ENCODE data around the gene MUC5AC. TPM values are rescaled to one million over a fixed set of nuclear protein-coding genes. Genes with fewer than 3 reads are reported as not detected.
A peak's percentile ranks its signal among the peaks of the same experiment; 100 is the strongest.

Gene MUC5AC
- total and polyA plus RNA-seq, 11 donors = not detected

DNA sequence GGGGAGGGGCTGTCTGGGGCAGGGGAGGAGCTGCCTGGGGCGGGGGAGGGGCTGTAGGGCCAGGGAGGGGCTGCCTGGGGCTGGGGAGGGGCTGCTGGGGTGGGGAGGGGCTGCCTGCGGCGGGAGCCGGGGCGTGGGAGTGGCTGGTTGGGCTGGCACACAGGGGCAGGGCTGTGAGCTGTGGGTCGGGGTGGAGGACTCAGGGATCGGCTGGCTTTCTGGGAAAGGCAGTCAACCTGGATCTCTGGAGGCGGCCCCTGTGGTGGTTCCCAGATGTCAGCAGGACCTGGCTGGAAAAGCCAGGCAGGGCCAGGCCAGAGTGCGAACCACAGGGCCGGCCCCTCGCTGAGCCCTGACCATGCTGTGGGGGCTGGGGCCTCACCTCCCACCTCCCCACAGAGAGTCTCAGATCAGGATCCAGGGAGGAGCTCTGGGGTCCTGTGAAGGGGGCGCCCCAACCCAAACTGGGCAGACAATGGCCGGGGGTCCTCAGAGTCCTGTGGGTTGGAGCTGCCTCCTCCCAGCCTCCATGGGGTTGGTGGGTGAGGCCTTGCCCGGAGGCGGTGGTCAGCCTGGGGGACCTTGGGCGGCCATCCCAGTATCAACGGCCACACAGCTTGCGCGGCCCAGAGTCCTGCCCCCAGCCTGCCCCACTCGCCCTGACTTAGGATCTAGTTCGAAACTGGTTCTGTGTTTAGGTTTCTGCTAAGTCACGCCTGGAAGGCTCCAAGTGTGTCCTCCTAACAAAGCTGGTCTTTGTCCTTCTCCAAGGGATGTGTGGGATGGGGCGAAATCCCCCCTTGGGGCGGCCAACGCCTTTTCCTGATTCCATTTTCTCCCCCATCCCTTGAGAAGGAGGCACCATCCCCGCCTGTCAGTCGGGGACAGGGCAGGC is 67.0 kb downstream of the MUC5AC start:
- H3K27me3 ChIP-seq = peaks cover 24 to 87% (median 40%) of the 10 kb centered on the region in 9 donors

DNA sequence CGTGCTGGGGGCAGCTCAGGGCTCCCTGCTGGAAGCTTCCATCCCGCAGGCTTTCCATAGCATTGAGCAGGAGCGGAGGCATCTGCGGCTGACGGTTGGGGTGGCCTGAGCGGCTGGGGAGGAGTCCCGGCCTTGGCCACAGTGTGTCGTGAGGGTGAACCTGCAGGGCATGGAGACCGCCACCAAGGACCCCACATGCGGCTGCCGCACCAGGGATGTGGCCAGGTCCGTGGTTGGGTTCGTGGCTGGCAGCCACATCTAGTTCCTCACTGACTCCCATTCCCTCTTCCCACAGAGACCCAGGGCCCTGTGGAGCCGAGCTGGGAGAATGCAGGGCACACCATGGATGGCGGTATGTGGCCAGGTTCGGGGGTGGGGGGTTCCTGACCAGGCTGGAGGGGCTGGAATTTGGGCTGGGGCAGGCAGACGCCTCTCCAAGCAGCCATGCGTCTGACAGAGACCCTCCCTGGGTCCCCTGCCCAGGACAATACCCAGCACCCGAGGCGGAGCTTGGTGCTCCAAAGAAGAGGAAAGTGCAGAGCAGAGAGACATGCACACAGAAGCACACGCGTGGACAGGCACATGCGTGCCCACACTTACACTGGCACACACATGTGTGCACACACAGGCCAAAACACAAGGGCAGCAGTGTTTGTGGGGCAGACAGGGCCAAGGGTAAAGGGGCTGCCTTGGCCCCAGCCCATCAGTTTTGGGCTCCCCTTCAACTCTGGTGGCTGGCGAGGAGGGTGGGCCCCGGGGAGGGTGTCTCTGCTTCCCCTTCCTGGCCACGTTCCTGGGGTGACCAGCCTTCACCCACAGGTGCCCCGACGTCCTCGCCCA is 67.9 kb downstream of the MUC5AC start:
- peaks cover 19 to 86% (median 42%) of the 10 kb centered on the region in 9 donors for H3K27me3 ChIP-seq
- WGBS, 4 donors = 75 to 81% (median 78%) methylated on average over 25 to 29 of the region's 29 CpGs
- H3K4me3 ChIP-seq = no peak overlapping the region
- peak in 3 of 5 donors; percentile 16 to 61 (median 22) for DNase-seq
- TF ChIP-seq, protein P1, sequence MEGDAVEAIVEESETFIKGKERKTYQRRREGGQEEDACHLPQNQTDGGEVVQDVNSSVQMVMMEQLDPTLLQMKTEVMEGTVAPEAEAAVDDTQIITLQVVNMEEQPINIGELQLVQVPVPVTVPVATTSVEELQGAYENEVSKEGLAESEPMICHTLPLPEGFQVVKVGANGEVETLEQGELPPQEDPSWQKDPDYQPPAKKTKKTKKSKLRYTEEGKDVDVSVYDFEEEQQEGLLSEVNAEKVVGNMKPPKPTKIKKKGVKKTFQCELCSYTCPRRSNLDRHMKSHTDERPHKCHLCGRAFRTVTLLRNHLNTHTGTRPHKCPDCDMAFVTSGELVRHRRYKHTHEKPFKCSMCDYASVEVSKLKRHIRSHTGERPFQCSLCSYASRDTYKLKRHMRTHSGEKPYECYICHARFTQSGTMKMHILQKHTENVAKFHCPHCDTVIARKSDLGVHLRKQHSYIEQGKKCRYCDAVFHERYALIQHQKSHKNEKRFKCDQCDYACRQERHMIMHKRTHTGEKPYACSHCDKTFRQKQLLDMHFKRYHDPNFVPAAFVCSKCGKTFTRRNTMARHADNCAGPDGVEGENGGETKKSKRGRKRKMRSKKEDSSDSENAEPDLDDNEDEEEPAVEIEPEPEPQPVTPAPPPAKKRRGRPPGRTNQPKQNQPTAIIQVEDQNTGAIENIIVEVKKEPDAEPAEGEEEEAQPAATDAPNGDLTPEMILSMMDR (IDR thresholded peaks at IDR 0.05) = no peak
- no peak for TF ChIP-seq POLR2A (IDR thresholded peaks at IDR 0.05)
- no peak for ATAC-seq
- intact Hi-C loops (cut with DNase I) = no loop called here
- H3K9me3 ChIP-seq = no peaks in the 10 kb centered on the region
- no peaks in the 10 kb centered on the region for H3K36me3 ChIP-seq
- H3K4me1 ChIP-seq = no peaks in the 10 kb centered on the region
- no peak overlapping the region for H3K27ac ChIP-seq

More for the DNA sequence above, 67.0 kb downstream of the MUC5AC start:
- intact Hi-C loops (cut with DNase I) = no loop called here
- no peaks in the 10 kb centered on the region for H3K9me3 ChIP-seq
- no peaks in the 10 kb centered on the region for H3K36me3 ChIP-seq
- ATAC-seq = no peak
- no peaks in the 10 kb centered on the region for H3K4me1 ChIP-seq
- peak in 3 of 5 donors; percentile 12 to 39 (median 13) for DNase-seq
- no peak overlapping the region for H3K27ac ChIP-seq
- TF ChIP-seq, protein P1 (IDR thresholded peaks at IDR 0.05) = no peak
- no peak for TF ChIP-seq POLR2A (IDR thresholded peaks at IDR 0.05)
- H3K4me3 ChIP-seq = no peak overlapping the region
- 53 to 60% (median 55%) methylated on average over 23 to 27 of the region's 27 CpGs for WGBS, 4 donors

DNA sequence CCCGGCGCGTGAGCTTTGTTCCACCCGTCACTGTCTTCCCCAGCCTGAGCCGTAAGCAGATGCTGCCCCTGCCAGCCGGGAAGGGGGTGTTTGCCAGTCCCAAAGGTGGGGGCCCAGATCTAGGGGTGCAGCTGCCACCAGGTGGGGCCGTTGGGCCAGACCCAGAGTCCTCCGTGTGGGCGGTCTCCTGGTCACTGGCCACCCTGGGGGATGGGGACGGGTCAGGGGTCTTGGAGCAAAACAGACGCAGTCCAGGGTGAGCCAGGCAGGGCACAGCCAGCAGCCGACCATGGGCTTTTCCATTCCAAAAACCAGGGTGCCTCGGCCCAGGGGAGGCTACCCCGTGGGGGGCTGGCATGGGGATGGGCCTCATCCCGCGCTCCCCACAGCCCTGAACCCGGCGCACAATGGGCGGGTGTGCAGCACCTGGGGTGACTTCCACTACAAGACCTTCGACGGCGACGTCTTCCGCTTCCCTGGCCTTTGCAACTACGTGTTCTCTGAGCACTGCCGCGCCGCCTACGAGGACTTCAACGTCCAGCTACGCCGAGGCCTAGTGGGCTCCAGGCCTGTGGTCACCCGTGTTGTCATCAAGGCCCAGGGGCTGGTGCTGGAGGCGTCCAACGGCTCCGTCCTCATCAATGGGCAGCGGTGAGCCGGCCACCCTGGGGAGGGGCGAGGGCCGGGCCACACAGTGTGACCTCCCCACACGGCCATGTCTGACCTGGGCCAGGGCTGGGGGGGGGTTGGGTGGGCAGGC is 68.7 kb downstream of the MUC5AC start:
- Histone ChIP-seq H3K27me3 (peaks cover 19 to 86% (median 34%) of the 10 kb centered on the region in 9 donors), H3K4me3 (no peak overlapping the region), H3K27ac (no peak overlapping the region), H3K4me1 (no peaks in the 10 kb centered on the region), H3K36me3 (no peaks in the 10 kb centered on the region), H3K9me3 (no peaks in the 10 kb centered on the region)
- peak in 3 of 5 donors; percentile 21 to 60 (median 26) for DNase-seq
- 74 to 79% (median 78%) methylated on average over 40 to 41 of the region's 41 CpGs for WGBS, 4 donors
- TF ChIP-seq POLR2A (IDR thresholded peaks at IDR 0.05) = no peak
- TF ChIP-seq, protein P1 (IDR thresholded peaks at IDR 0.05) = no peak
- intact Hi-C loops (cut with DNase I) = no loop called here
- ATAC-seq = no peak

Measured in heart left ventricle (tissue), 16 donors.